GM18951 (cell line): ENCODE measurements around the gene TXNRD2.

ENCODE experiments used
- POLR2A ChIP-seq: IDR thresholded peaks from 4 replicates; pipeline ENCODE4 v1.6.1; 2011; ENCODE audit warnings: mild to moderate bottlenecking; ENCODE audit not compliant: insufficient read length, insufficient read depth; ENCODE audit errors: extremely low read depth
- in situ Hi-C: fragments of 300-500 bp; cut with MboI; formaldehyde crosslinking; loops from one replicate; pipeline ENCODE4 v1.12.0; 2022; ENCODE audit warnings: low sequenced_read_pairs, mixed read lengths, inconsistent platforms; ENCODE audit not compliant: unreplicated experiment

TXNRD2 gene

DNA sequence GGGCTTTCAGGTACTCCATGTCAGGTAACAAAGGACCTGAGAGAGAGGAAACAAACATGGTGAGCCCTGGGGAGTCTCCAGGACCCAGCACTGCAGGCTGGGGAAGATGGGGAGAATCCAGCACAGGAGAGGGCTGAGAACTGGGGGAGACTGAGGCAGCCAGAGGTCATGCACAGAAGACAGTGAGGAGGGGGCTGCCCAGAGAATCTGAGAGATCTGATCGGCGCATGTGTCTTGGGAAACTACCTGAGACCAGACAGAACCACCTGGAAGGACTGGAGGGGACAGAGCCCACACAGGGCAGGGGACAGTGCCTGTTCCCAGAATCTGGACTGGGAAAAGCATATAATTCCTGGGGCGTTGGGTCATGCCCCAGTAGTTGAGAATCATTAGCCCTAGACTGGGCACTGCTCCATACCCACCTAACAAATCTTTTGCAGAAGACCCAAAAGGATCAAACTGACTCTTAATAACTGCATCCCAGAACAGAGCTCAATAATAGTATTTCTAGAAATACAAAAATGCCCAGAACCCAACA is 20.0 kb downstream of the TXNRD2 start:
- in situ Hi-C loops, result no loop called here
- no peak for TF ChIP-seq POLR2A

DNA sequence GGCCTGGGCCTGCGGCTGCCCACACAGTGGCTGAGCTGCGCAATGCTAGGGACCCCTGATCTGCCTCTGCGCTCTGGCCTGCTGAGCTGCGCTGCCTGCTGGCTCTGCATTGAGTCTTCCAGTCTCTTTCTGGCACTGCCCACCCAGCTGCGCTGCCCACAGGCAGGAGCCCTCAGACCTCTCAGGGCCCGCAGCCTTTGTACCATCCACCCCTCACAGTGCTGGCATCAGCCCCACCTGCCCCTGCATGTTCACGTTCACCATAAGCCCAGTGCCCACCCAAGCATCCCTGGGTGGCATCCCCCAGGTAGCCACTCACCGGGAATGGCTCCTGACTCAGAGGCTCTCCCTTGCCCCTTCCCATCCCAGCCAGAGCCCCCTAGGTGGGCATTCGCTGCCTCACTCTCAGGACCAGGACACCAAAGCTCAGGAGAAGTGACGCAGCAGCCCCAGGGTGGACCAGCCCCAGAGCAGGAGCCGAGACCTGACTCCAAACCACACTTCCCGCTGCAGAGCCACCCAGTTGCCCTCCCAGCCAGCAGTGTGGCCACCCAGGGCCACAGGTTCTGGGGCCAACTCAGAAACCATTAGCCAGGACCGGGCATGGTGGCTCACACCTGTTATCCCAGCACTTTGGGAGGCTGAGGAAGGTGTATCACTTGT is 21.8 kb downstream of the TXNRD2 start:
- in situ Hi-C loops, result no loop called here
- TF ChIP-seq POLR2A, result no peak

DNA sequence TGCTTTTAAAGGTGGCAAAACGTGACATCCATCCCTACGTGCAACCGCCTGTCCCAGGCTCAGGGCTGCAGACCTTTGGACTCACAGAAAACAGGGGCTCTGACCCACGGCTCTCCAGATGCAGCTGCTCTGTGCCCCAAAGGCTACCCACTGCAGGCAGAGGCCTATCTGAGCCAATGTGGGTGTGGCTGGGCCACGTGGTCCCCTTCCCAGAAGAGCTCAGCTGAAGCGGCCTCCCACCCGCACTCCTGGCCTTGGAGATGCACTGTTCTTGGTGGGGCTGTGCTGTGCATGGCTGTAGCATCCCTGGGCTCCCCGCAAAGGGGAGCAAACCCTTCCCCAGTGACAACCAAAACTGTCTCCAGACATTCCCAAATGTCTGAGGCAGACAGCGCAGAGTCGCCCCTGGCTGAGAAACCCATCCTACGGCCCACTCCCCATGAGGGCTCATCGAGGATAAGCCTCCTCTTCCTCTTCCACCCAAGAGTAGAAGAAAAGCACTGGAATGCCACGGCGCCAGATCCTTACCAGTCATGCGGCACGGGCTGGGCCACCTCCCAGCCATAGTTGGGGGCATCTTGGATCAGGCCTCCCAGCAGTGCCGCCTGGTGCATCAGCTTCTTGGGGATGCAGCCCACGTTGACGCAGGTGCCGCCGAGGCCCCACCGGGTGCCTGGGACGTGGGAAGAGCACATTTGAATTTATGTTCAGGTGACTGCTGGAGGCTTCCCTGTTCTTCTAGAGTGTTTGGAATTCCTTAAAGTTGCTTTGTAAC is 23.1 kb downstream of the TXNRD2 start:
- in situ Hi-C loops, result no loop called here
- TF ChIP-seq POLR2A, result no peak

DNA sequence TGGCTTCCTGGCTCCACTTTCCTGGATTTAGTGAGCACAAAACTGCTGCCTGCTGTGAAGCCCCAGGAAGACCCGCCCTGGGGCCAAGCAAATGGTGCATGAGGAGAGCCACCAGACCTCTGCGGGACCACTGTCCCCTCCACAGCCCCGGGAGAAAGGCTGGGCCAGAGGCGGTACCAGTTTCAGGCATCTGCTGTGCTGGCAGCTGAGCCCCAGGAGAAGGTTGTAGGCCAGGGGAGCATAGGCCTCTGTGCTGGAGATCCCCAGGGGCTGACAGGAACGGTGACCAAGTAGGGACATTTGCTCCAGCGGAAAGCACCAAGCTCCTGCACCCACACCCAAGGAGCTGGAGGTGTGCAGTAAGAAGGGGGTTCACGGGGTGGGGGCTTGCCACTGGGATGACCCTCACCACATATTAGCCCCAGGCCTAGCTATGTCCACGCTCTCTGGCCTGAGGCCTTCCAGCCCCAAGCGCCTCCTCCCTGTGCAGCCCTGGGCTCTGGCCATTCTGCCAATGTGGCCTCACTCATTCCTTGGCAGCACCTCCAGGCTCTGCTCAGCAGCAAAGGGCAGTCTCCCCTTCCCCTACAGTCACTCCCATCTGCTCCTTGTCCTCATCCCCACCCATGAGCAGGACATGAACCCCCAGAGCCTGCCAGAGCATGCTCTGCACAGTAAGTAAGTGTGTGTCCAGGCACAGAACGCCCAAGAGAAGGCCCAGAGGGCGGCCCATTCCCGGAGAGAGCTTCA is 24.1 kb downstream of the TXNRD2 start:
- no peak for TF ChIP-seq POLR2A
- in situ Hi-C loops, result no loop called here

DNA sequence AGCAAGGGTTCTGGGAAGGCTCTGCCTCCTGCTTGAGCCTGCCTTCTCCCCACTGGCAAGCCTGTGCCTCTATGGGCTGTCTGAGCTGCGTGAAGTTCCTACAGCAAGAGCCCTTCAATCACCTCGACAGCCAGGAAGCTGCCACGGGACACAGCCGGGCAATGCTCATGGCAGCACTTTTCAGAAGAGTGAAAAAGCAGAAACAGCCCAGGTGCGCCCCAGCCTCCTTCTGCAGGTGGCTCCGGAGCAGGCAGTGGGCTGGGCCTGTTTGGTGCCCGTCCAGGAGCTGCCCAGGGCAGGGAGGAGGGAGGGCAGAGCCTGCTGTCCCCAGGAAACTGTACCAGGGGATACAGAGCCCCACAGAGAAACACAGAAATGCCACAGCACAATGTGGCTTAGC is 24.7 kb downstream of the TXNRD2 start:
- in situ Hi-C loops, result no loop called here
- no peak for TF ChIP-seq POLR2A

DNA sequence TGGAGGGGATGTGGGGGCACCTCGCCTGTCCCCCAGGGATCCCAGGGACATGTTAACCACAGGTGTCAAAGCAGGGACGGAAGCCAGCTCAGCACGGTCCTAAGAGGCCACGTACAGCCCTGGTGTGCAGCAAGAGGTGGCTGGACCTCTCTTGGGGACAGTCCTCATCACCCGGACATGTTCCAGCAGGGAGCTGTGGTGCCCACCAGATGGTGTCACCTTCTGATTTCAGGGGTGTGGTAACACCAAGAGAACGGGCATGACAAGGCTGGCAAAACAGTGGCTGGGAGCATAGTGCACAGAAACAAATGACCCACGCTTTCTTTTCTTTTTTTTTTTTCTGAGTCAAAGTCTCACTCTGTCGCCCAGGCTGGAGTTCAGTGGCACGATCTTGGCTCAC is 25.6 kb downstream of the TXNRD2 start:
- TF ChIP-seq POLR2A, result no peak
- in situ Hi-C loops, result no loop called here

DNA sequence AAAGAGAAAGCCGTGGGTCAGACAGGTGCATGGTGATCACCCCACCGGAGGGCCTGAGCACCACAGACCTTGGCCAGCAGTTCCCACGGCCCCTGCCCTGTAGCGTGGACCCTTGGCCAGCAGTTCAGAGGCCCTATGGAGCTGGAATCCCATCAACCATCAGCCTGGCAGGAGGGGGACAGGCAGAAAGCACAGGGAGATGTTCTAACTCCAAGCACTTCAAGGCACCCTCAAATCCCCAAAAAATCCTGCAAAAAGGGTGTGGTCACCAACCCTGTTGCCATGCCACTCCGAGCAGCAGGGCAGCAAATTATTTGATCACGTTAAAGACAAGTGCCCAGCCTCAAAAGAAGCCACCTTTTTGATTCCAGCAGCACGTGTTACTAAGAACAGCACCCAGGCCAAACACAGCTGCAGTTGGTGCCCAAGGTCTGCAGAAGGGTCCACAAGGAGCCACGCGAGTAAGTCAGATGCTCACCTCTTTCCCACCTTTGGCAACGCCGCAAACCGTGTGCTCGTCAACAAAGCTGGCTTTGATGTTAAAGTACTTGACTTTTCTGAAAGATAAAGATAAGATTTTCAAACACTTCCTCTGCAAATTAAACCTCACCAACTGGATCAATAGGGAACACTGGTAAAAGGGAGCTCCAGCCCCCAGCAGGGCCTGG is 26.2 kb downstream of the TXNRD2 start:
- no peak for TF ChIP-seq POLR2A
- in situ Hi-C loops, result no loop called here

DNA sequence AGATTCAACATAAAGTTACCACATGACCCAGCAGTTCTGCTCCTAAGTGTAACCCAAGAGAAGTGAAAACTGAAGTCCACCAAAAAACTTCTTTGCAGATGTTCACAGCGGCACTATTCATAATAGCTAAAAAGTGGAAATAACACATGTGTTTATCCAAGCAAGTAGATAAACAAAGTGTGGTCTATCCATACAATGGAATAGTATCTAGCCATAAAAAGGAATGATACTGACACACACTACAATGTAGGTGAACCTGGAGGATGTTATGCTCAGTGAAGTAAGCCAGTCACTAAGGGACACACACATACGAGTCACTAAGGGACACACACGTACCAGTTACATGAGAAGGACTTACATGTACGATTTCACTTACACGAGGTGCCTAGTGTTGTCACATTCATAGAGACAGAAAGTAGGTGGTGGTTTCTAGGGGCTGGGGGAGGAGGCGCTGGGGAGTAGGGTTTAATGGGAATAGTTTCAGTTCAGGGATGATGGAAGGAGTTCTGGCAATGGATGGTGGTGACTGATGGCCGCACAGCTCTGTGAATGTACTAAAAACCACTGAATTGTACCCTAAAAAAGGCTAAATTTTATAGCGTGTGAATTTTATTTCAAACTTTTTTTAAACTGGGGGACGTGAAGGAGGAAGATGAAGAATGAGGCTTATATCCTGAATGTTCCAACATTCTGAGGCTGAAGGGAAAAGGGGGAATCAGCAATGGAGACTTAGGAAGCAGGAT is 27.2 kb downstream of the TXNRD2 start:
- in situ Hi-C loops, result loop anchor here (5.0 kb wide), 1 partner anchor 182 kb away; no protein-coding TSS in a partner anchor
- TF ChIP-seq POLR2A, result no peak

DNA sequence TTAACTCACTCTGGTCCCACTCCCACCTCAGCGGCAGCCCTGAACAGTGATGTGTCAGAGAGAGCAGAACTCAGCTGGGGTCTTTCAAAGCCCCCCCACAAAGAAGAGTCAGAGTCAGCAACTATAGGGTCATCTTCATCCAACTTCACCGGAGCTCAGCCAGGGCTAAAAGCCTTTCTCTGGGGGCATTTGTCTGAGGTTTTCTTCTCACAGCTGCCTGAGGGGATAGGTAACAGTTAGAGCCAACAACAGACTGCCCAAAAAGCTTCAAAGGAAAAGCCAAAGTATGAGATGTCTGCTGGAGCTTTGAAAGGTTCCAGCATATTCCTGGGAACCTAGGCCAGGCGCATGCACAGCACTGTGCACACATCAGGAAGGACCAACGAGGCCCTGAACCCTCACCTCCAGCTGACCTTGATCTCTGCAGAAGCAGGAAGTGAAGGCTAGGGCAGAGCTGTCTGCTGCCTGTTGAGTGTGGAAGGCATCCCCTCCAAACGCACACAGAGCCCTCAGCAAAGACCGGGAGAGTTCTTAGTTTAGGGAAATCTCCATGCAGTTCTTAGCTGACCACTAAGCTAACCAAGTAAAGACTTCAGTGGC is 28.2 kb downstream of the TXNRD2 start:
- in situ Hi-C loops, result loop anchor here (5.0 kb wide), 1 partner anchor 181 kb away; no protein-coding TSS in a partner anchor
- TF ChIP-seq POLR2A, result no peak

DNA sequence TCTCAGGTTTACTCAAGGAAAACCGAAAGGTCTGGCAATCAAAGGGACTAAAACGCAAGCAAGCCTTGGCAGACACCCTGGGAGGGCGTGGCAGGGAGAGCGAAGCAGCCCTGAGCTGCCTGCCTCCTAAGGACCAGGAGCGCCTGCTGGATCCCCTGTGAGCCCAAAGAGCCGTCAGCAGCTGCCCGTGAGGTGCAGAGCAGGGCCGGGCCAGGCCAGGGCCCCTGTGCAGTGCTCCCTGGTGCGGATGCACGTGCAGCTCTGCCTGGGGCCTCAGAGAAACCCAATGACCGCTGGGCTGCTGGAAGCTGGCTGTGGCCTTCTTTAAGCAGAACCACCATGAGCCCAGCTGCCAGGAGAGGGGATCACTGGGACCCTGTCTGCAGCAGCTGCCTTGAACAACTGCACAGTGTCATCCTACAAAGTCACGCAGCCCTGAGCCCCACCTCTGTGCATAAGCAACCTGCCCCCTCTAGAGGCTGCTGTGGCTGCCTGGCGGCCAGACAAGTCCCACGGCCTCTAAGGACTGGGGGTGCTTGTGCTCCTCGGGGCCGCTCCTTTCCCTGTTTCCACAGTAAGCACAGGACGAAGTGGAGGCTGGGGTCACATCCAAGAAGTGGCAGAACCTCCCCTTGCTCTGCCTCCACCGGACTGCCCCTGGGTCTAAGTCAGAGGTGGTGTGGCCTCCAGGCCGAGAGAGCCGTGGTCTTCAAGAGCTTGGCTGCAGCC is 29.2 kb downstream of the TXNRD2 start:
- no peak for TF ChIP-seq POLR2A
- in situ Hi-C loops, result loop anchor here (5.0 kb wide), 1 partner anchor 180 kb away; no protein-coding TSS in a partner anchor
